ENCODE results near the gene STAU1. TPM values are rescaled to one million over a fixed set of nuclear protein-coding genes. Genes with fewer than 3 reads are reported as not detected.
A peak's percentile ranks its signal among the peaks of the same experiment; 100 is the strongest.

Gene STAU1
- total RNA-seq, 3 donors from 2014 or later: 66.4 to 79.0 (median 74.2) TPM

DNA sequence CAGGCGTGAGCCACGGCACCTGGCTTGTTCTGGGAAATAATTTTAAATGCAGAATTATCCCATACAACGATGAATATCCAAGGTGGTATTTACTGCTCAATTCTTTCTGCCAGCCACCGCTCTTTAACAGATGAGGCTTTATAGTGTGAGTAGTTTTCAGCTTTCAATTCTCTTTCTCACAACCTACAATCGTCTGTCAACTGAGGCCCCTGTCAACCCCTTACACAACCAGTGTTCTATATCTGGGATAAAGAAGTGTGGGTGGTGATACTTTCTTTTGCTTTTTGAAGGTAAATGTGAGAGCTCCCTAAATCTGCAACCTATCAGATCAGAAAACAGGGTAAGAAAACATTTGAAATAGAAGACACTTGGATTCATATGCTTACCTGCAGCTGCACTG is 22.5 kb downstream of the STAU1 start:
- DNase-seq: no peak
- peak; percentile 76 to 80 for ATAC-seq
- H3K4me1 Mint-ChIP-seq (ENCODE audit: low read depth): peaks cover 61% of the 10 kb centered on the region
- no peaks in the 10 kb centered on the region for H3K27me3 Mint-ChIP-seq (ENCODE audit: low read depth)
- no peaks in the 10 kb centered on the region for H3K9me3 Mint-ChIP-seq
- H3K4me3 Mint-ChIP-seq: peak overlapping the region; percentile 67
- peaks cover 18% of the 10 kb centered on the region for H3K36me3 Mint-ChIP-seq (ENCODE audit: insufficient read depth)

DNA sequence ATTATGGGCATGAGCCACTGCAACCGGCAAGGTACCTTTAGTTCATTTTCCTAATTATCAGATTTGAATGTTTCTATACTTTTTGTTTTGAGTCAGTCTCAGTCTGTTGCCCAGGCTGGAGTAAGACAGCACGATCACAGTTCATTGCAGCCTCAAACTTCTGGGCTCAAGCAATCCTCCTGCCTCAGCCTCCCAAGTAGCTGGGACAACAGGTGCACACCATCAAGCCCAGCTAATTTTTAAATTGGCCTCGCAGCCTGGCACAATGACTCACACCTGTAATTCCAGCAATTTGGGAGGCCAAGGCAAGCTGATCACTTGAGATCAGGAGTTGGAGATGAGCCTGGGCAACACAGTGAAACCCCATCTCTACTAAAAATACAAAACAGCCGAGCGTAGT is 24.4 kb downstream of the STAU1 start:
- H3K4me3 Mint-ChIP-seq: no peak overlapping the region
- H3K36me3 Mint-ChIP-seq (ENCODE audit: insufficient read depth): peaks cover 28% of the 10 kb centered on the region
- DNase-seq: no peak
- H3K9me3 Mint-ChIP-seq: no peaks in the 10 kb centered on the region
- peaks cover 61% of the 10 kb centered on the region for H3K4me1 Mint-ChIP-seq (ENCODE audit: low read depth)
- no peak for ATAC-seq
- no peaks in the 10 kb centered on the region for H3K27me3 Mint-ChIP-seq (ENCODE audit: low read depth)

DNA sequence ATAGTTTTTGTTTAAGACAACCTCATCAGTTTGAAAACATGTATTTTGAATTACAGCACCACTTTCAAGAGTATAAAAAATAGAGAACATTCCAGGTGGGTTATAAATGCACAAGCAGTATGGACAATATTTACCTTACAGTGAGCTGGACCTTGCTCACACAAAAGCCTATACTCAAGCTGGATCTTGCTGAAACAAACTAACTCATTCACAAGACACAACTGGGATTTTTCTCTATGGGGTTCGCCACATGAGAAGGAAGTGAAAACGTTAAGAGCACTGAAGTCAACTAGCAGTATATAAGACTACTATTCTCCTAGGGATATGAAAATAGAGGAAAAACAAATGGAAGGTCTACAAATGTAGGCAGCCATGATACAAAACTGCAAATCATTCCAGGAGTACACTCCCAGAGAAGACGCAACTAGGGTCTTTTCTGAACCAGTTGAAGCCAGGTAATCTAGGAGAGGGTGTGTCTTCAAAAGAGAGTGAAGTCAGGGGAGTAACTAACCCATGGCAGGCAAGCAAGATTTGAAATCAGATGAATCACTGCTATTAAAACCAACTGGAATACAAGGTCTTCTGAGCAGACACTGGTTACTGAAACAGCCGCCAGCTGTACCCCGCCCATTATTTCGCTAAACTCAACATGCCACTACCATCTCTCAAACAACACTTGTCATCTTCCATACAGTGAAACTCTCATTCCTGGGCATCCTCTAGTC is 26.5 kb downstream of the STAU1 start:
- peaks cover 46% of the 10 kb centered on the region for H3K4me1 Mint-ChIP-seq (ENCODE audit: low read depth)

DNA sequence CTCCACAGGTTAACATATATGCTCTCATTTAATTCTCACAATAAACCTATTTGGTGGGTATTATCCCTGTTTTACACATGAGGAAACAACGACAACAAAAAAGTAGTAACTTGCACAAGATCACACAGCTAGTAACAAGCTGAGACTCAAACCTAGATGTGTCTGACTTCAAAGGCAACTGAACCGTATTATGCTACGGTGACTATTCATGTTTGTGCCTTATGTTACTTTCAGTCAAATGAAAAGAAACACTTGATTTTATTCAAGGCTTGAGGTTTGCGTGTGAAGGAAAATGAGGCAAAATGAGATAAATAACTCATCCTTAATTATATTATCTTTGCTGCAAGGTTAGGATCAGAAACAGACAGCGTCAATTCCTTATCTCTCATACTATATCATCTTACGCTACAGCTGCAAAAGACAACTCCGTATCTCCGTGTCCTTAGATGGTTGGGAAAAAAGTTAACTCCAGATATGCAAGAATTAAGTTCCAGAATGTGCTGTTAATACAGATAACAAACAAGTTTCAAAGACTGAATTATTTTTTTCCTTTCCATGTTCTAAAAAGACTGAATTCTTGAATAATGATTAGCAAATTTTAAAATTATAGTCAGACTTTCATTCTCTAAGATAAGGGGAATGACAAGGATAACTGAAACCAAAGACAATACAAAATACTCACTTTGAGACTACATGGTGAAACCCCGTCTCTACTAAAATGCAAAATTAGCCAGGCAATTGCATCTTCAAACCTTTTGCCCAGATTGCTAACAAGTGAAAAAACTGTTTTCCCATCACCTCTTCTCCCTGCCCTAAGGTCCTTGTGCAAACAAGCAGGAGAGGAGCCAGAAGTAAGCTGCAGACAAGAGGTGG is 27.8 kb downstream of the STAU1 start:
- ATAC-seq (peak; percentile 87 to 93), DNase-seq (no peak)
- Mint-ChIP-seq H3K27me3 (ENCODE audit: low read depth) (no peaks in the 10 kb centered on the region), H3K36me3 (ENCODE audit: insufficient read depth) (peaks cover 16% of the 10 kb centered on the region), H3K9me3 (no peaks in the 10 kb centered on the region), H3K4me1 (ENCODE audit: low read depth) (peaks cover 37% of the 10 kb centered on the region), H3K4me3 (peak overlapping the region; percentile 5)

More for the DNA sequence above, 26.5 kb downstream of the STAU1 start:
- no peaks in the 10 kb centered on the region for H3K27me3 Mint-ChIP-seq (ENCODE audit: low read depth)
- no peak overlapping the region for H3K4me3 Mint-ChIP-seq
- H3K9me3 Mint-ChIP-seq: no peaks in the 10 kb centered on the region
- DNase-seq (no peak), ATAC-seq (no peak)
- peaks cover 24% of the 10 kb centered on the region for H3K36me3 Mint-ChIP-seq (ENCODE audit: insufficient read depth)

DNA sequence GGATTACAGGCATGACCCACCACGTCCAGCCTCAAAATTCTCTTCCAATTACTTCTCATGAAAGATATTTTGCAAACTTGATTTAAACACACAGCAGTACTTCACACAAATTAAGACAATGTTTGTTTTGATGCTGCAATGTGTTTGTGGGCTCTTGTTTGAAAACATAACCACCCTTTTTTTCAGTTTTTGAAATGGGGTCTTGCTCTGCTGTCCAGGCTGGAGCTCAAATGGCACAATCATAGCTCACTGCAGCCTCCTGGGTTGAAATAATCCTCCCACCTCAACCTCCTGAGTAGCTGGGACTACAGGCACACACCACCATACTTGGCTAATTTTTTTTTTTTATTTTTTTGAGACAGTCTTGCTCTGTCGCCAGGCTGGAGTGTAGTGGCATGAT is 31.0 kb downstream of the STAU1 start:
- H3K4me3 Mint-ChIP-seq: no peak overlapping the region
- DNase-seq: no peak
- H3K4me1 Mint-ChIP-seq (ENCODE audit: low read depth): peaks cover 35% of the 10 kb centered on the region
- no peaks in the 10 kb centered on the region for H3K9me3 Mint-ChIP-seq
- H3K36me3 Mint-ChIP-seq (ENCODE audit: insufficient read depth): peaks cover 13% of the 10 kb centered on the region
- ATAC-seq: no peak
- no peaks in the 10 kb centered on the region for H3K27me3 Mint-ChIP-seq (ENCODE audit: low read depth)

DNA sequence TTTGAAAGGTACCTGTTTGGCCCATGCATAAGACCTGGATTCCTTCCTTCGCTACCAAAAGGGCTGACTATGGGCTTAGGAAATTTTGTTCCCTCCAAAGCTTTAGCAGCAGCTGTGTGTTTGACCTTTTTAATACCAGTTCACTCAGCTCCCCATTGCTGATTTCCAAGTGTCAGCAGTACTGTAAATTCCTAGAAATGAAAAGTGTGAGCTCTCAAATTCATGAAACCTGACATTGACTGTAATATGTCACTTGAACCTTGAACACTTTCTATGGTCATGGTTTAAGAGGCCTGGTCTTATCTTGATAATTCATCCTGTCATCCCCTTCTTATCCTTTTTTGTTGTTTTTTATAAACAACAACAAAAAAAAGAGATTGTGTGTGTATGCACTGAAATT is 31.7 kb downstream of the STAU1 start:
- H3K4me1 Mint-ChIP-seq (ENCODE audit: low read depth): peaks cover 30% of the 10 kb centered on the region
- H3K36me3 Mint-ChIP-seq (ENCODE audit: insufficient read depth): peaks cover 16% of the 10 kb centered on the region
- no peak for ATAC-seq
- no peak for DNase-seq
- no peaks in the 10 kb centered on the region for H3K9me3 Mint-ChIP-seq
- no peak overlapping the region for H3K4me3 Mint-ChIP-seq
- no peaks in the 10 kb centered on the region for H3K27me3 Mint-ChIP-seq (ENCODE audit: low read depth)

DNA sequence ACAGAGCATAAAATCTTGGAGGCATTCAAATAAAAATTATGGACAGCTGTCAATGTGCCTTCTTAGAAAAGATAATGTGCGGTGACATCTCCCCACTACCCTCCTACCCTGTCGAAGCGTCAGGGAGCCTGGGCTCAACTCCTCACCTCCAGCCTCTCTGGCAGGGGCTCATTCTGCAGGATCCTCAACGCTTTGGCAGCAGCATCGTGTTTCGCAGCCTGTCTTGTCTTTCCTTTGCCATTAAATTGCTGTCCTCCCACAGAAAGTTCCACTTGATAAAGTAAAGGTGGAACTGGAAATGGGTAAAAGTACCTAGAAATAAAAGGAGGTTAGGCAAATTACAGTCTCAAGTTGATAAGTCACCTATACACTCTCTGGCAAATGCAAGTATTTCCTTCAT is 36.7 kb downstream of the STAU1 start:
- Mint-ChIP-seq H3K9me3 (no peaks in the 10 kb centered on the region), H3K4me3 (no peak overlapping the region), H3K4me1 (ENCODE audit: low read depth) (peaks cover 12% of the 10 kb centered on the region), H3K27me3 (ENCODE audit: low read depth) (no peaks in the 10 kb centered on the region), H3K36me3 (ENCODE audit: insufficient read depth) (peaks cover 30% of the 10 kb centered on the region)
- ATAC-seq: no peak
- DNase-seq: no peak

DNA sequence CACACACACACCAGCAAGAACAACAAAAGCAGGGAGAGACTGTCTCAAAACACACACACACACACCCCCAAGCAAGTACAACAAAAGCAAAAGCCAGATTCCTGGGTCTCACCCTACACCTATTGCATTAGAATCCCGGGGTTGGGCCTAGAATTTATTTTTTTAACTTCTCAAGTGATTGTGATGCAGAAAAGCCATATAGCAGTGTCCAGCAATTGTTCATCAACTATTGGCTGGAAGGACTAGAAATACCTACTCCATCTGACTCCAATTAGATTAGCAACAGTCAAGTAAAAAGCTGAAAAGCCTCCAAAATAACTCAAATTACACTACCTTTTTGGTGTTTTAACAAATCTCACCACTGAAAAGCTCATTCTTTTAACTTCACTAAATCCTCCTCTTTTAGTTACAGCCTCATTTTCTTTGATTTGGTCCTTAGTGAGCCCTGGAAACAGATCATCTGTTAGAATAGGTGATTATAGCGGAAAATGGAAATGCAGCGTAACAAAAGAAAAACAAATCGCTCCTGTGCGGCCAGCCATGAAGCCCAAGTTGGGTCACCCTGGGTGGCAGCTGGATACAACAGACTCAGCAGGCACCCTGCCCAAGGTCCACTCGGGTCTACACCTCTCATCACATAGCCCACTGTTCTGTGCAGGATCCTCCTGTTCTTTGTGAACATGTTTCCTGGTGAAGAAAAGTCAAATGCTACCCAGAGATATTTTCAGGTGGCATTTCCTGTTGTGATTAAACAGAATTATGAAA is 38.7 kb downstream of the STAU1 start:
- no peak overlapping the region for H3K4me3 Mint-ChIP-seq
- DNase-seq (no peak), ATAC-seq (no peak)
- H3K9me3 Mint-ChIP-seq: no peaks in the 10 kb centered on the region
- peaks cover 7% of the 10 kb centered on the region for H3K4me1 Mint-ChIP-seq (ENCODE audit: low read depth)
- H3K27me3 Mint-ChIP-seq (ENCODE audit: low read depth): no peaks in the 10 kb centered on the region
- H3K36me3 Mint-ChIP-seq (ENCODE audit: insufficient read depth): peaks cover 33% of the 10 kb centered on the region

DNA sequence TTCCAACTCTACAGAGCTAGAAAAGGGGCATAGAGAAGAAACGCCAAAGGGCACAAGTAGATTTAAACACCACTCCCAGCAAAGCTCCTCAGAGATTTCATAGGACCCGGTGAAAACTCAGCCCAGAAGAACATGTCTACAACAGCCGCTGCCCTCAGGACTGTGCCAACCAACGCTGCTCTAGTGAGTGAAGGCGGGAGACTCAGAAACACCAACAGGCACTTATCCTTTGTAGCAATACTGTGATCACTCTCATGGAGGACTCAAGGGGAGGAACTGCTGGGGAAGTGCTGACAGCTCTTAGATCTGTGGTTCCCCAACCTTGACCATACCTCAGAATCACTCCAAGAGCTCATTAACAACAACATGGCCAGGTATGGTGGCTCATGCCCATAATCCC is 39.5 kb downstream of the STAU1 start:
- H3K36me3 Mint-ChIP-seq (ENCODE audit: insufficient read depth): peaks cover 40% of the 10 kb centered on the region
- DNase-seq (no peak), ATAC-seq (no peak)
- H3K9me3 Mint-ChIP-seq: no peaks in the 10 kb centered on the region
- no peak overlapping the region for H3K4me3 Mint-ChIP-seq
- H3K4me1 Mint-ChIP-seq (ENCODE audit: low read depth): peaks cover 13% of the 10 kb centered on the region
- H3K27me3 Mint-ChIP-seq (ENCODE audit: low read depth): no peaks in the 10 kb centered on the region

DNA sequence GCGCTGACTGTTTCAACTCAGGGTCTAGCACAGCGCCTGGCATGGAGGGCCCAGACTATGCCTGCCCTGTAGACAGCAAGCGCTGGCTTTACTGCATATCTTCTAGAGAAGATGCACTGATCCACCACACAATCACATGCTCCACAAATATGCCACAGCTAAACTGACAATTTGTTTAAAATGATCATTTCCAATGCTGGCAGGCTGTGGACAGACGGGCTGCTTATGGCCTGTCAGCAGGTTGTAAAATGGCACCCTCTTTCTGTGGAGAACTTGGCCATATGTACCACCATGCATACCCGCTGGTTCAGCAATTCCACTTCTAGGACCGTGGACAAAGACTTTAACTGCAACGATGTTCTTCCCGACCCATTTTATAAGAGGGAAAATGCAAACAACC is 40.8 kb downstream of the STAU1 start:
- Mint-ChIP-seq H3K4me3 (no peak overlapping the region), H3K4me1 (ENCODE audit: low read depth) (peaks cover 15% of the 10 kb centered on the region), H3K27me3 (ENCODE audit: low read depth) (no peaks in the 10 kb centered on the region), H3K9me3 (no peaks in the 10 kb centered on the region), H3K36me3 (ENCODE audit: insufficient read depth) (peaks cover 46% of the 10 kb centered on the region)
- DNase-seq (no peak), ATAC-seq (no peak)

DNA sequence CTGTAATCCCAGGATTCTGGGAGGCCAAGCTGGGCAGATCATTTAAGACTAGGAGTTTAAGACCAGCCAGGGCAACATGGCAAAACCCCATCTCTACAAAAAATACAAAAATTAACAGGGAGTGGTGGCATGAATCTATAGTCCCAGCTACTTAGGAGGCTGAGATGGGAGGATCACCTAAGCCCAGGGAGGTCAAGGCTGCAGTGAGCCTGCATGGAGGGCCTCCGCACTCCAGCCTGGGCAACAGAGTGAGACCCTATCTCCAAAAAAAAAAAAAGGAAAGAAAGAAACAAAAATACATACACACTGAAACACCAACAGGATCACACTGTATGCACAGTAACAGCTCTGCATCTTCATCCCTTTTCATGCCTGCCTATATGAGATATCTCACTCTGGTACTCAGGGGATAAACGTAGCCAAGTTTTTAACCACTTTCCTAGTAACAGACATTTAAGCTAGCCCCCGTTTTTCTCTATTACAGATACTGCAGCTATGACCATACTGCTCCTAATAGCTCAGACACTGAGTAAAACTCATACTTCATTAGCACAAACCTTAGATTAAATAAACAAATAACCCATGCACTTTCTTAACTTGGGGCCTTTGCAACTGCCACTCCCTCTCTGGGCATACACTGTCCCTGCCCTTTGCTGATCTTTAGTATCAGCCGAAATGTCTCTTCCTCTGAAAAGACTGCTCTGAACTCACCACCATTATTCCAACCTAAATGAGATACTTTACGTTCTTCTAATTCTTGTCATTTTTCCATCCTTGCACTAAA is 41.5 kb downstream of the STAU1 start:
- Mint-ChIP-seq H3K9me3 (no peaks in the 10 kb centered on the region), H3K4me3 (no peak overlapping the region), H3K36me3 (ENCODE audit: insufficient read depth) (peaks cover 43% of the 10 kb centered on the region), H3K4me1 (ENCODE audit: low read depth) (peaks cover 15% of the 10 kb centered on the region), H3K27me3 (ENCODE audit: low read depth) (no peaks in the 10 kb centered on the region)
- no peak for DNase-seq
- ATAC-seq: no peak

DNA sequence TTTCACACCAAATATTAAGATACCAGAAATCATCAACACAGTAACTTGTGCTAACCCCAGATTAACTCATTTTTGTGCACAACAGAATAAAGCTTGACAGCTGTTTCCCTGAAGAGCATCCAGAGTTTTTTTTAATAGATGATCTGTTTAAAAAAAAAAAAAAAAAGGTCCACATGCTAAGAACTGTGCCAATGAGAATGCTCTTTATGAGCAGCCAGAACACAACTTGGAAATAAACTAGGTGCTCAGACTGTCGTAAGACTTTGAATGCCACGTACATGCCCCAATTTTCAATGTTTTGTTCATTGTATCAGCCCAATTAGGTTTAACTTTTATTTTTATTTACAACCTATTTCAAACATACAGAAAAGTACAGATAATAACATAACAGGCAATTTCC is 47.3 kb downstream of the STAU1 start:
- peaks cover 21% of the 10 kb centered on the region for H3K36me3 Mint-ChIP-seq (ENCODE audit: insufficient read depth)
- no peak overlapping the region for H3K4me3 Mint-ChIP-seq
- no peaks in the 10 kb centered on the region for H3K9me3 Mint-ChIP-seq
- no peaks in the 10 kb centered on the region for H3K27me3 Mint-ChIP-seq (ENCODE audit: low read depth)
- ATAC-seq: no peak
- no peak for DNase-seq
- H3K4me1 Mint-ChIP-seq (ENCODE audit: low read depth): peaks cover 16% of the 10 kb centered on the region

DNA sequence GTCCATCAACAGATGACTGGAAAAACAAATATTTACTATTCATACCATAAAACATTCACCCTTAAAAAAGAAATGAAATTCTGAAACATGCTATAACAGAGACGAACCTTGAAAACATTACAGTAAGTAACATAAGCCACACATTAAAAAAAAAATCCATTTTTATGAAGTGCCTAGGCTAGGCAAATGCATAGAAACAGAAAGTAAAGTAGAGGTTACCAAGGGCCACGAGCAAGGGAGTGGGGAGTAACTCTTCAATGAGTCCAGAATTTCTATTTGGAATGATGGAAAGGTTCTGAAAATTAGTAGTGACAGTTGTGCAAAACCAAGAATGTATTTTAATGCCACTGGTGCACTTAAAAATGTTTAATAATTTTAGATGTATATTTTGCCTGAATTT is 47.7 kb downstream of the STAU1 start:
- no peak for ATAC-seq
- Mint-ChIP-seq H3K9me3 (no peaks in the 10 kb centered on the region), H3K27me3 (ENCODE audit: low read depth) (no peaks in the 10 kb centered on the region), H3K4me1 (ENCODE audit: low read depth) (peaks cover 16% of the 10 kb centered on the region), H3K4me3 (no peak overlapping the region), H3K36me3 (ENCODE audit: insufficient read depth) (peaks cover 21% of the 10 kb centered on the region)
- no peak for DNase-seq

DNA sequence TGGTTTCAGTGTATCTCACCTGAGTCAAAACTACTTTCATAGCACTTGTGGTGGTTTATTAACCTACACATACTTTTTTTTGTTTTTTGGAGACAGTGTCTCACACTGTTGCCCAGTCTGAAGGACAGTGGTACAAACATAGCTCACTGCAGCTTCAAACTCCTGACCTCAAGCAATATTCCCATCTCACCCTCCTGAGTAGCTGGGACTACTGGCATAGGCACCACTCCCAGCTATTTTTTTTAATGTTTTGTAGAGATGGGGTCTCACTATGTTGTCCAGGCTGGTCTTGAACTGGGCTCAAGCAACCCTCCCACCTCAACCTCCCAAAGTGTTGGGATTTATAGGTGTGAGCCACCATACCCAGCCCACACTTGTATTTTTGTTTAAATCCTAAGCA is 49.7 kb downstream of the STAU1 start:
- Mint-ChIP-seq H3K4me3 (no peak overlapping the region), H3K9me3 (no peaks in the 10 kb centered on the region), H3K27me3 (ENCODE audit: low read depth) (no peaks in the 10 kb centered on the region), H3K36me3 (ENCODE audit: insufficient read depth) (peaks cover 23% of the 10 kb centered on the region), H3K4me1 (ENCODE audit: low read depth) (peaks cover 7% of the 10 kb centered on the region)
- no peak for ATAC-seq
- no peak for DNase-seq
